CD8-positive, alpha-beta memory T cell (primary cell): Measurements from ENCODE around the gene MAGEA9B. TPM values are rescaled to one million over a fixed set of nuclear protein-coding genes. Genes with fewer than 3 reads are reported as not detected.
"Not testable (repeated sequence)": the region's sequence is repeated elsewhere in the genome, so short reads cannot be mapped to it uniquely, and the experiment has no call there.

Source experiments
- CTCF ChIA-PET: fragments of 350-600 bp; sonication (Branson Sonifier 250); formaldehyde crosslinking; loops from one replicate; lab custom pipeline; 2021; ENCODE audit warnings: antibody characterized with exemption; lab: Charles Lee
- POLR2A ChIA-PET: fragments of 350-600 bp; sonication (Branson Sonifier 250); formaldehyde crosslinking; loops from one replicate; lab custom pipeline; 2021; ENCODE audit warnings: antibody characterized with exemption; lab: Charles Lee
- DNase-seq, 5 donors: peaks; one replicate each; pipeline versions ENCODE4 v3.0.0 to v3.0.0-alpha.2; 2020 to 2022; ENCODE audit warnings: mixed read lengths in 1 of 5
- H3K27ac ChIP-seq: one replicate; pipeline ENCODE4 v1.7.0; 2013; ENCODE audit warnings: low read depth, mild to moderate bottlenecking, low read length, moderate library complexity
- H3K27me3 ChIP-seq: 2 replicates; pipeline ENCODE4 v1.7.0; 2013; ENCODE audit warnings: low read length, mild to moderate bottlenecking; ENCODE audit not compliant: insufficient read depth, poor library complexity, severe bottlenecking
- H3K36me3 ChIP-seq: 2 replicates; pipeline ENCODE4 v1.7.0; 2013; ENCODE audit warnings: mild to moderate bottlenecking, low read length, moderate library complexity; ENCODE audit not compliant: insufficient read depth
- H3K4me1 ChIP-seq: 2 replicates; pipeline ENCODE4 v1.7.0; 2013; ENCODE audit warnings: mild to moderate bottlenecking, low read length, moderate library complexity; ENCODE audit not compliant: insufficient read depth
- H3K4me3 ChIP-seq: 2 replicates; pipeline ENCODE4 v1.7.0; 2013; ENCODE audit warnings: mild to moderate bottlenecking, low read length
- H3K9me3 ChIP-seq: 2 replicates; pipeline ENCODE4 v1.7.0; 2013; ENCODE audit warnings: mild to moderate bottlenecking, low read length
- H3K27ac Mint-ChIP-seq, 8 donors: one replicate each; pipeline ENCODE4 v1.8.0; 2020 to 2021; ENCODE audit warnings: mixed read lengths in 8 of 8, mild to moderate bottlenecking in 6 of 8, inconsistent platforms in 3 of 8, moderate library complexity in 3 of 8
- H3K27me3 Mint-ChIP-seq, 2 donors: one replicate each; pipeline ENCODE4 v1.8.0; 2020 to 2021; ENCODE audit warnings: mixed read lengths in 2 of 2, mild to moderate bottlenecking in 1 of 2, moderate library complexity in 1 of 2
- H3K36me3 Mint-ChIP-seq, 3 donors: one replicate each; pipeline ENCODE4 v1.8.0; 2020 to 2021; ENCODE audit warnings: mixed read lengths in 3 of 3, inconsistent platforms in 1 of 3, mild to moderate bottlenecking in 1 of 3
- H3K4me1 Mint-ChIP-seq, 3 donors: one replicate each; pipeline ENCODE4 v1.8.0; 2020 to 2021; ENCODE audit warnings: mixed read lengths in 3 of 3, inconsistent platforms in 1 of 3, mild to moderate bottlenecking in 1 of 3
- H3K4me3 Mint-ChIP-seq, 7 donors: one replicate each; pipeline ENCODE4 v1.8.0; 2020 to 2021; ENCODE audit warnings: mixed read lengths in 7 of 7, mild to moderate bottlenecking in 6 of 7, moderate library complexity in 4 of 7, inconsistent platforms in 2 of 7
- H3K9me3 Mint-ChIP-seq, 5 donors: one replicate each; pipeline ENCODE4 v1.8.0; 2020 to 2022; ENCODE audit warnings: mixed read lengths in 5 of 5, mild to moderate bottlenecking in 3 of 5, moderate library complexity in 2 of 5, inconsistent platforms in 1 of 5
- polyA plus RNA-seq: library from polyadenylated mRNA; unstranded; fragments of 300-500 nt; fragmentation: Illumina TruSeq; gene quantifications from one replicate; pipeline ENCODE4 v1.2.3, GENCODE V29; 2021
- total RNA-seq, 2 experiments: library from RNA; stranded (reverse); gene quantifications; one replicate each; pipeline ENCODE4 v1.2.3, GENCODE V29; 2021

MAGEA9B gene, protein sequence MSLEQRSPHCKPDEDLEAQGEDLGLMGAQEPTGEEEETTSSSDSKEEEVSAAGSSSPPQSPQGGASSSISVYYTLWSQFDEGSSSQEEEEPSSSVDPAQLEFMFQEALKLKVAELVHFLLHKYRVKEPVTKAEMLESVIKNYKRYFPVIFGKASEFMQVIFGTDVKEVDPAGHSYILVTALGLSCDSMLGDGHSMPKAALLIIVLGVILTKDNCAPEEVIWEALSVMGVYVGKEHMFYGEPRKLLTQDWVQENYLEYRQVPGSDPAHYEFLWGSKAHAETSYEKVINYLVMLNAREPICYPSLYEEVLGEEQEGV
- total RNA-seq (not detected), polyA plus RNA-seq (not detected)

DNA sequence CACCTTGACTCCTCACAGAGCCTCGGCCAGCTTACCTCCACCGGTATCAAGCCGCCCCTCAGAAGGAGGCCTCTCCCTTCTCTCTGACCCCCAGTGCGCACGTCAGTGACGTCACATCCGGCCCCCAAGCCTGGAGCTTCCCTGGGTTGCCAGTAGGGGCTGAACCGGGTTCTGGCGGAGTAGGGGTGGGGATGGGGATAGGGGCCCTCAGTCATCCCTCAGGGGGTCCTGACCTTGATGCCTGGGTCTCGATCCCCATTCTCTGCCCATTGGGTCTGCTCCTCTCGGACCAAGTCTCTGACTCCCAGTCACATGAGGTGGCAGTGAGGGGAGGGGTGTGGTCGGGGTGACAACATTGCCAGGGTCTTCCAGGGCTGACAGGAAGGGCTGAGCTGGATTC lies at the start of gene MAGEA9B:
MAGEA9B (minus strand) TSS at position 101 of the 400 bp plus-strand sequence. CDS start 4,280 bp downstream, outside the sequence.
- H3K27ac ChIP-seq, DNase-seq, H3K36me3 Mint-ChIP-seq, H3K27ac Mint-ChIP-seq, H3K4me1 Mint-ChIP-seq, H3K27me3 Mint-ChIP-seq, H3K4me1 ChIP-seq, H3K9me3 ChIP-seq, POLR2A ChIA-PET, H3K4me3 Mint-ChIP-seq, H3K36me3 ChIP-seq, H3K9me3 Mint-ChIP-seq, H3K27me3 ChIP-seq, H3K4me3 ChIP-seq, CTCF ChIA-PET: not testable (repeated sequence)

DNA sequence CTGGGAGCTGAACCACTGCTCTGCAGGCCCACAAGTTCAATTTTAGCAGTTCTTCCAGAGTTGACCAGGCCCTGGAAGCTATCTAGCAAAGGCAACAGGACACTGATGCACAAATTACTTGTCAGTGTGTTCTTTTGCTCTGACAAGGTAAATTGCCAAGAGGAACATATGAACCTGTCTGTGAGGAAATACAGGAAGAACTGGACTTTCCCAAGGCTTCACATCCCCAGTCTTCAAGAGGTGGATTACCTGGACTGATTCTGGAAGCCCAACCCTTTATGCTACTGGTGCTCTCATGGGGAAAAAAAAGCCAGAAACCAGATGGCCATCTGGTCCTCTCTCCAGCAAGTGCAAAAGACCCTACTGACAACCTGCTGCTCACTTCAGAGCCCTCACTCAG lies 46.3 kb upstream of the MAGEA9B start:
- H3K27ac ChIP-seq = no peak overlapping the region
- H3K4me3 ChIP-seq = no peak overlapping the region
- H3K36me3 Mint-ChIP-seq = peaks cover 0 to 3% (median 0%) of the 10 kb centered on the region in 3 donors
- ChIA-PET CTCF (interaction anchor here (1.1 kb wide), 1 partner anchor 106 kb away, joined by 3 read pairs; no protein-coding TSS in a partner anchor), POLR2A (no interaction called here)
- H3K36me3 ChIP-seq = no peaks in the 10 kb centered on the region
- peaks cover 23 to 31% (median 30%) of the 10 kb centered on the region in 3 donors for H3K4me1 Mint-ChIP-seq
- DNase-seq = no peak
- H3K27ac Mint-ChIP-seq = no peak overlapping the region
- H3K4me1 ChIP-seq = peaks cover 20% of the 10 kb centered on the region
- H3K27me3 ChIP-seq = no peaks in the 10 kb centered on the region
- H3K4me3 Mint-ChIP-seq = peak overlapping the region in 1 of 7 donors; percentile 98
- H3K9me3 ChIP-seq = no peaks in the 10 kb centered on the region
- H3K27me3 Mint-ChIP-seq = peaks cover 3 to 4% of the 10 kb centered on the region in 2 donors
- H3K9me3 Mint-ChIP-seq = no peaks in the 10 kb centered on the region

DNA sequence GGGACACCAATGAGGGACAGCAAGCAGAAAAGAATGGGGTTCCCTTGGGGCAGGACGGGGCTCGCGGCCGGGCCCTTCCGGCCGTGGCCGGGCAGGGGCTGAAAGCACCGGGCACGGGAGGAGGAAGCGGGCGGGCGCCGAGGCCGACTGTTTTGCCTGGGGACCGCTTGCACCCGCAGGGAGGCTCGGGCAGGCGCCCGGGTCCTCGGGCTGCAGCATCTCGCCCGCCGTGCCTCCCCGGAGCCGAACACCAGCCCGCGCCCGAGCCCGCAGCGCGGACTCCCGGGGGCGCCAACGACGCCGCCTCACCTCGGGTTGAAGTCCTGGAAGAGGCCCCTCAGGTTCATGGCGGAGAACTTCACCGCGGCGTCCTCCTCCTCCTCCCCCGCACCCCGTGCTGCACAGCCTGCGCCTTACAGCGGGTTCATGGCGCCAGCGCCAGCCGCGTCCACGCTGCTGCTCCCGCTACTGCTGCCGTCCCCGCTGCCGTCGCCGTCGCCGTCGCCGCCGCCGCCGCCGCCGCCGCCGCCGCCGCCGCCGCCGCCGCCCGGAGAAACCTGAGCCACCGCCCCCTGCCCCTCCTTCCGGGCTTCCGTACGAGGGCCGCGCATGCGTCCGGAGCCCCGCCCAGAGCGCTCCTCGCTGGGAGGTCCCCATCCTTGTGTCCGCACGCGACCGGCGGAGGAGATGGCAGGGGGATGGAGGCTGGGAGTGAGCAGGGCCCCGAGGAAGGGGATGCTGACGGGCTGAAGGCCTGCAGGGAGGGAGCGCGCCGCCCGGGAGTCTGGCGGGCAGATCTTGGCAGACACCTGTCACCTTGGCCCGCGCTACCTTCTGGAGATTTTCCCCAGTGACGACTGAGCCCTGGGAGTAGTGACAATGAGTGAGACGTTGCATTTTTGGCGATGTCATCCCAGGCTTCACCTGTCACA lies 44.2 kb upstream of the MAGEA9B start, which contains the start of gene TMEM185A:
TMEM185A (minus strand) TSS at position 559 of the 932 bp plus-strand sequence; CDS start at position 347, 212 bp downstream.
- Histone ChIP-seq H3K9me3 (no peaks in the 10 kb centered on the region), H3K27ac (peak within 1 kb of the TSS; percentile 16), H3K4me1 (peaks cover 20% of the 10 kb centered on the region), H3K4me3 (peak within 1 kb of the TSS; percentile 66), H3K36me3 (no peaks in the 10 kb centered on the region), H3K27me3 (no peaks in the 10 kb centered on the region)
- Mint-ChIP-seq H3K4me1 (peaks cover 32 to 48% (median 42%) of the 10 kb centered on the region in 3 donors), H3K27ac (peak within 1 kb of the TSS; percentile 65 to 95 (median 86)), H3K4me3 (peak within 1 kb of the TSS; percentile 90 to 98 (median 92)), H3K9me3 (no peaks in the 10 kb centered on the region), H3K27me3 (peaks cover 3 to 4% of the 10 kb centered on the region in 2 donors), H3K36me3 (peaks cover 0 to 3% (median 0%) of the 10 kb centered on the region in 3 donors)
- POLR2A ChIA-PET = no interaction called here
- CTCF ChIA-PET = no interaction called here
- DNase-seq = peak; percentile 67 to 85 (median 73)

DNA sequence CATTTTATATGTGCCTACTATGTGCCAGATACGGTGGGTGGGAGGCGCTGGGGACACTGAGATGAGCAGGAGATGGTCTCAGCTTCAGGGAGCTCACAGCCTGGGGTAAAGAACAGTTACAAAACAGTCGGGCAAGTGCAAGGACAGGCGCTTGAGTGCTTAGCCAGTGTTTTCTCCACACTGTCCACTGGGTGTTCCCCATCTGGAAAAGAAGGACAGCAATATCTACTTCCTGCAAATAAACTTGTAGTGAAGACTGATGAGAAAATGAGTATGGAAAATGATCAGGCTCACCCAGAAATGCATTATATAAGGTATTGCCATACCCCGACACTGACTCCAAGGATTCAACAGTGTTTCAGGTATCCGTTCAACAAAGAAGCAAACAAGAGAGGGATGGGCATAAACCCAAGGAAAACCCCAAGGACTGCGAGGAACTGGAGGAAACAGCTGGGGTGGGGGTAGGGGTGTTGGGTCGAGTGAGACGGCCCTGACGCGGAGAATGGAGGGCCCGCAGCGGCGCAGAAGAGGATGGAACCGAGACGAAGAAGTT lies 43.5 kb upstream of the MAGEA9B start:
- peaks cover 20% of the 10 kb centered on the region for H3K4me1 ChIP-seq
- H3K27me3 ChIP-seq = no peaks in the 10 kb centered on the region
- no peak for DNase-seq
- peak overlapping the region; percentile 38 to 95 (median 86) for H3K27ac Mint-ChIP-seq
- no peaks in the 10 kb centered on the region for H3K9me3 ChIP-seq
- peak overlapping the region; percentile 66 for H3K4me3 ChIP-seq
- POLR2A ChIA-PET = no interaction called here
- H3K27ac ChIP-seq = peak overlapping the region; percentile 16
- no peaks in the 10 kb centered on the region for H3K36me3 ChIP-seq
- peaks cover 0 to 3% (median 0%) of the 10 kb centered on the region in 3 donors for H3K36me3 Mint-ChIP-seq
- H3K9me3 Mint-ChIP-seq = no peaks in the 10 kb centered on the region
- H3K4me1 Mint-ChIP-seq = peaks cover 35 to 55% (median 46%) of the 10 kb centered on the region in 3 donors
- H3K4me3 Mint-ChIP-seq = peak overlapping the region; percentile 90 to 98 (median 92)
- CTCF ChIA-PET = no interaction called here
- peaks cover 3 to 4% of the 10 kb centered on the region in 2 donors for H3K27me3 Mint-ChIP-seq

DNA sequence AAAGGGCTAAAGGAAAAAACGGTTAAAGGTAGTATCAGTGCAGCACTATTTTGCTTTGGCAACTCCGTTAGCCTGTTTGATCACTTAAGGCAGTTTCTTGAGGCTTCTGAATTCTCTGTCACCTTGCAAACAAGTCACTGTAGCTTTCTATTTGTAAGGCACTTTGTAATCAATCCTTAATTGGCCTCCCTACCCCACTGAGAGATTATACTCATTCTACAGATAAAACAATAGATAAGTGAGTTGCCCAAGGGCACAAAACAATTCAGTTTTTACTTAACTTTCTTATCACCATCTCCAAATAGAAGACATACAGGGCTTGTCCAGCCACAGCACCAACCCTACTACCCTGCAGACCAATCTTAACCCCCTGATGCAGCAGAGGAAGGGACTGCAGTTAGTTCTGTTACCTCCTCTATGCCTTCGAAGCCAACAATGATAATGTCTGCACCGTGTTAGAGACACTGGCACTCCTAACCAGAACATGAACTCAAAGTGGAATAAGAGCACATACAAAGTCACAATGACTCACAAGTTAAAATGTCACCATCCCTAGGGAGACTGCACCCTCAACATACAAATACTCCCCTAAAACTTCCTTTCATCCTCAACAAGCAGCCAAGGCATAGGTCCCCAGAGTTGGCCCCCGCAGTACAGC lies 42.6 kb upstream of the MAGEA9B start:
- ChIA-PET POLR2A (no interaction called here), CTCF (no interaction called here)
- H3K4me3 Mint-ChIP-seq = peak overlapping the region; percentile 90 to 98 (median 92)
- Histone ChIP-seq H3K4me3 (no peak overlapping the region), H3K4me1 (peaks cover 20% of the 10 kb centered on the region), H3K27me3 (no peaks in the 10 kb centered on the region), H3K36me3 (no peaks in the 10 kb centered on the region), H3K9me3 (no peaks in the 10 kb centered on the region), H3K27ac (no peak overlapping the region)
- H3K4me1 Mint-ChIP-seq = peaks cover 37 to 64% (median 55%) of the 10 kb centered on the region in 3 donors
- H3K27me3 Mint-ChIP-seq = peaks cover 0 to 3% of the 10 kb centered on the region in 2 donors
- H3K27ac Mint-ChIP-seq = peak overlapping the region in 5 of 8 donors; percentile 0 to 87 (median 13)
- H3K36me3 Mint-ChIP-seq = peaks cover 0 to 3% (median 0%) of the 10 kb centered on the region in 3 donors
- DNase-seq = no peak
- H3K9me3 Mint-ChIP-seq = no peaks in the 10 kb centered on the region

DNA sequence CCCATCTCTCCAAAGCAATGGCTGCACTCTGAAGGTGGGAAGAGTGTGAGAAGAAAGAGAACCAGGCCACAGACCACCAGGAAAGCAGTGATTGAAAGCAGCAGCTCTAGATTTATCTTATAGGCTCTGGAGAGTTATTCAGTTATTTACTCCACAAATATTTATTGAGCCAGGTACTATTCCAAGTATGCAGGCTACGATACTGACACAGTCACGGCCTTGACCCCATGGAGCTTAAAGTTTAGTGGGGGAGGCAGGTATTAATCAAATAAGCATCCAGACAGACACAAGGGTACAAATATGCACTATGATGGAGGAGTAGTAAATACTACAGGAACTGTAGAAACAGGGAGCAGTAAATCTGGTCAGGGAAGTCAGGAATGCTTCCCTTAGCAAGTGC lies 41.5 kb upstream of the MAGEA9B start:
- peak overlapping the region in 3 of 7 donors; percentile 11 to 48 (median 11) for H3K4me3 Mint-ChIP-seq
- H3K4me1 Mint-ChIP-seq = peaks cover 37 to 74% (median 56%) of the 10 kb centered on the region in 3 donors
- ChIA-PET CTCF (no interaction called here), POLR2A (no interaction called here)
- H3K27ac Mint-ChIP-seq = peak overlapping the region in 3 of 8 donors; percentile 65 to 87 (median 71)
- peaks cover 0 to 4% of the 10 kb centered on the region in 2 donors for H3K27me3 Mint-ChIP-seq
- H3K9me3 ChIP-seq = no peaks in the 10 kb centered on the region
- no peak overlapping the region for H3K4me3 ChIP-seq
- no peak for DNase-seq
- no peaks in the 10 kb centered on the region for H3K9me3 Mint-ChIP-seq
- peaks cover 0 to 3% (median 0%) of the 10 kb centered on the region in 3 donors for H3K36me3 Mint-ChIP-seq
- no peak overlapping the region for H3K27ac ChIP-seq
- H3K4me1 ChIP-seq = peaks cover 20% of the 10 kb centered on the region
- H3K27me3 ChIP-seq = no peaks in the 10 kb centered on the region
- no peaks in the 10 kb centered on the region for H3K36me3 ChIP-seq

DNA sequence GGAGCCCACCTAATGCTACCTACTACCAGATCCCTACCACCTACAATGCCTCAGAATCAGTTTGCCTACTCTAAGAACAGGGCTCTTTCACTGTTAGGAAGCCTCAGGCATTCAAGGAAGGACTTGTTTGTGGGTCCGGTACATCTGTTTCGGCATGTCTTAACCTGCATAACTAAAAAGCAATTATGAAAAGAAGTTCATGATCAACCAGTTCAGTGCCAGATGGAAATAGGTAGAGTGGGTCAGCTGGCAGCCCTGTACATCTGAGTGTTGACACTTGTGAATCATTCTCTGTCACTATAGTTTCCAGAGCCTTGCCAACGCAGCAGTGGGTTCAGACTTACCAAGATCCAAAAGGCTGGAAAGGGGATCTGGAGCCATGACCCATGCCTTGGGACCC lies 41.0 kb upstream of the MAGEA9B start:
- peak overlapping the region in 2 of 7 donors; percentile 11 to 48 for H3K4me3 Mint-ChIP-seq
- H3K4me1 Mint-ChIP-seq = peaks cover 38 to 75% (median 57%) of the 10 kb centered on the region in 3 donors
- Histone ChIP-seq H3K4me1 (peaks cover 20% of the 10 kb centered on the region), H3K27ac (no peak overlapping the region), H3K36me3 (no peaks in the 10 kb centered on the region), H3K4me3 (no peak overlapping the region), H3K27me3 (no peaks in the 10 kb centered on the region), H3K9me3 (no peaks in the 10 kb centered on the region)
- no peak for DNase-seq
- CTCF ChIA-PET = no interaction called here
- POLR2A ChIA-PET = no interaction called here
- H3K36me3 Mint-ChIP-seq = peaks cover 0 to 3% (median 0%) of the 10 kb centered on the region in 3 donors
- peak overlapping the region in 2 of 8 donors; percentile 24 to 87 for H3K27ac Mint-ChIP-seq
- no peaks in the 10 kb centered on the region for H3K9me3 Mint-ChIP-seq
- peaks cover 0 to 4% of the 10 kb centered on the region in 2 donors for H3K27me3 Mint-ChIP-seq
